Thyroid gland (tissue), 4 donors: ENCODE data around the gene PIAS4.

Source experiments
- POLR2A ChIP-seq, 2 donors: fragments of 450-650 bp; IDR thresholded peaks; one replicate each; pipeline ENCODE4 v1.6.1; 2017; ENCODE audit warnings: antibody characterized with exemption in 2 of 2, mild to moderate bottlenecking in 2 of 2, moderate library complexity in 1 of 2
- TF ChIP-seq, protein P1 (sequence below), 6 experiments: fragments of 200-600 bp in 3 of 6; fragments of 450-650 bp in 3 of 6; sonication (generic) in 3 of 6; IDR thresholded peaks; one replicate each; pipeline ENCODE4 v1.5.1; 2016 to 2019; ENCODE audit warnings: antibody characterized with exemption in 6 of 6, mild to moderate bottlenecking in 2 of 6, inconsistent platforms in 1 of 6, moderate library complexity in 1 of 6

DNA sequence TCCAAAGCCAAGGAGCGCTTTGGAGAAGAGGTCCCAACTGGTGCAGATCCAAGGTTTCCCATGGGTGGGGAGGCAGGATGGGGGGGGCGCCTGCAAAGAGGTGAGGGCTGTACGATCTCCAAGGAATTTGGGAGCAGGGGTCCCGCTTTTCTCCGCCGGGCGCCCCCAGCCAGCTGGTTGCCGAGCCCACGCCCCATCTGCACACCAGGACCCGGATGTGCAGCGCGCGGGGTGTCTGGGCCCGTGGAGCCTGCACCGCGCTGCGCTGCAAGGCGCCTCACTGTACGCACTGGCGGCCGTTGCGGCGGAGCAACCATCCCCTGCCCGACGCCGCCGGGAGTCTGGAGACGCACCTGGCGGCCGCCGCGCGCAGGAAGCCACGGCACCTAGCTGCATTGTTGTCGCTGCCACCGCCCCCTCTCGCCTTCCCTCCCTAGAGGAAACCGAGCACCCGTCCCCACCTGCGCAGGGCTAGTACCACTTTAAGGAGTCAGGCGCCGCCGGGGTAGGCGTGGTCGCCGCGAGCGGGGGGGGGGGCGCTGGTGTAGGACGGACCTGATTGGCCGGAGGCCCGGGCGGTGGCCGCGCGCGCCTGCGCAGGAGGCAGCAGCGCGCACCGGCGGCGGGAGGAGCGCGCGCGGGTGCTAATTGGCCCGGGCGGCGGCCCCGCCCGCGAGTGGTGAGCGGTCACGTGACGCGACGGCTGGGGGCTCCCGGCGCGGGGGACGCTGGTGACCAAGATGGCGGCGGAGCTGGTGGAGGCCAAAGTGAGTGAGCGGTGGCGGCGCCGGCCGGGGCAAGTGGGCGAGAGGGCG, at the start of gene PIAS4:
- TF ChIP-seq, protein P1, sequence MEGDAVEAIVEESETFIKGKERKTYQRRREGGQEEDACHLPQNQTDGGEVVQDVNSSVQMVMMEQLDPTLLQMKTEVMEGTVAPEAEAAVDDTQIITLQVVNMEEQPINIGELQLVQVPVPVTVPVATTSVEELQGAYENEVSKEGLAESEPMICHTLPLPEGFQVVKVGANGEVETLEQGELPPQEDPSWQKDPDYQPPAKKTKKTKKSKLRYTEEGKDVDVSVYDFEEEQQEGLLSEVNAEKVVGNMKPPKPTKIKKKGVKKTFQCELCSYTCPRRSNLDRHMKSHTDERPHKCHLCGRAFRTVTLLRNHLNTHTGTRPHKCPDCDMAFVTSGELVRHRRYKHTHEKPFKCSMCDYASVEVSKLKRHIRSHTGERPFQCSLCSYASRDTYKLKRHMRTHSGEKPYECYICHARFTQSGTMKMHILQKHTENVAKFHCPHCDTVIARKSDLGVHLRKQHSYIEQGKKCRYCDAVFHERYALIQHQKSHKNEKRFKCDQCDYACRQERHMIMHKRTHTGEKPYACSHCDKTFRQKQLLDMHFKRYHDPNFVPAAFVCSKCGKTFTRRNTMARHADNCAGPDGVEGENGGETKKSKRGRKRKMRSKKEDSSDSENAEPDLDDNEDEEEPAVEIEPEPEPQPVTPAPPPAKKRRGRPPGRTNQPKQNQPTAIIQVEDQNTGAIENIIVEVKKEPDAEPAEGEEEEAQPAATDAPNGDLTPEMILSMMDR (IDR thresholded peaks at IDR 0.05) = peak in 2 of 6 experiments; percentile 6 to 23
- TF ChIP-seq POLR2A (IDR thresholded peaks at IDR 0.05) = peak in 1 of 2 donors; percentile 59
